ENCODE results near the gene LDB1. TPM values are rescaled to one million over a fixed set of nuclear protein-coding genes. Genes with fewer than 3 reads are reported as not detected.

Gene LDB1
- total and polyA plus RNA-seq, 10 of the 15 experiments (the other 5 are each of a cell fraction or from before 2014, with no cell fraction given): 1.7 to 71.5 (median 36.9) TPM

DNA sequence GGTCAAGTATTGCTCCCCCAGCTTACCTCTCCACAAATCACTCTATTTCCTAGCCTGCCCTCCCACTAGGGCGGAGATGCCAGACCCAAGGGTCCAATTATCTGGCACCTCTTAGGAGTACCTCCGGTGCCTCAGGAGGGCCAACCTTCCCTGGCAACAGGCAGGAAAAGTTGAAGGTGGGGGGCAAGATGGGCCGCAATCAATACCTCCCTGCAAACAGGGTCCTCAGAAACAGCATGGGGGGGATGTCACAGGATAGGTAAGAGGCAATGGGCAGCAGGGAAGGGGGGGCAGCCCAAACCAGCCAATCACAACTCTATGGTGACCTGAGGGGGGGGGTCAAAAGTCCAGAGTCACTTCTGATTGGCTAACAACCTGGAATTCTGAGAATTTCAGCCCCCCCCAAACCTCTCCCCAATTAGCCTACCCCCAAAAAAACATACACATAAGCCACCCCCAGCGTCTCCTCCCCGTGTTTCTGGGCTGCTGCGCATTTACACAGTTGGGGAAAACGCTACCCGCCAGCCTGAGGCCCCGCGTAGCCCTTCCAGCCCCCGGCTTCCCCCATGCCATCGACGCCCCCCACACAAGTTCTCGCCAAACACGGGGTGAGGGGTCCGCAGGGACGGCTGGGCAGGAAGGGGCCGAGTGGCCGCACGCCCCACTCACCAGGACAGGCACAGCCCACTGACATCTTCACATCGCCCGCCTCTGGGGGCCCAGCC lies 589 bp downstream of the LDB1 start (continued):
- TF ChIP-seq, protein P1, sequence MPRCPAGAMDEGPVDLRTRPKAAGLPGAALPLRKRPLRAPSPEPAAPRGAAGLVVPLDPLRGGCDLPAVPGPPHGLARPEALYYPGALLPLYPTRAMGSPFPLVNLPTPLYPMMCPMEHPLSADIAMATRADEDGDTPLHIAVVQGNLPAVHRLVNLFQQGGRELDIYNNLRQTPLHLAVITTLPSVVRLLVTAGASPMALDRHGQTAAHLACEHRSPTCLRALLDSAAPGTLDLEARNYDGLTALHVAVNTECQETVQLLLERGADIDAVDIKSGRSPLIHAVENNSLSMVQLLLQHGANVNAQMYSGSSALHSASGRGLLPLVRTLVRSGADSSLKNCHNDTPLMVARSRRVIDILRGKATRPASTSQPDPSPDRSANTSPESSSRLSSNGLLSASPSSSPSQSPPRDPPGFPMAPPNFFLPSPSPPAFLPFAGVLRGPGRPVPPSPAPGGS (IDR thresholded peaks at IDR 0.05; ENCODE audit: borderline replicate concordance, insufficient read depth, low read depth, low read length, poor library complexity, severe bottlenecking): no peak
- TF ChIP-seq TCF7 (IDR thresholded peaks at IDR 0.05; ENCODE audit: borderline replicate concordance) (no peak), STAT1 (conservative IDR thresholded peaks at IDR 0.05) (no peak)

DNA sequence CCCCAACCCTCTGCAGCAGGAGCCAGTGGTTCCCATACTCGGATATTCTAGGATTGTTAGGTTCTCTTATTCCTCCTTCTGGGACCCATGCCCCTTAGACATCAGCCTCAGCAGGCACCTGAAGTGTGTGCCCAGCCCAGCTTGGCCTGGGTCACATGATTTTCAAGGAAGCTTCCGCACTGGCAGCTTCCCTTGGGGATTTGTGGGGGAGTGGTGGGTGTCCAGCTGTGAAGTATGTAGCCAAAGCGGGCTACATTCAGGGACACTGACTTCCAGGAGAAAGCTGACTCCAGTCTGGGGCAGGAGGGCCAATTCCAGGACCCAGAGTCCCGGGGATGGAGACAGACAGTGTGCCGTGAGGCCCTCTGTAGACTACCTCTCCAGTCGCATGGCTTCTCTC lies 1.3 kb downstream of the LDB1 start:
- no peaks in the 10 kb centered on the region for H4K20me1 ChIP-seq (ENCODE audit: control insufficient read depth, insufficient read depth)
- WGBS (ENCODE audit: insufficient coverage, insufficient replicate concordance, low lambda C conversion rate, missing lambda C conversion rate): 1% methylated on average over 6 of the region's 6 CpGs
- peak overlapping the region; percentile 99 for H3K4me2 ChIP-seq (ENCODE audit: control insufficient read depth, insufficient read depth)
- ChIA-PET SMC1A (ENCODE audit: uncharacterized antibody, unreplicated experiment) (interaction anchor here (0.8 to 1.8 kb wide), 4 partner anchors 9 to 109 kb away, joined by 3 to 7 read pairs (median 4); partner anchors contain the start of genes NOLC1 and PPRC1), POLR2A (interaction anchor here (0.6 to 1.4 kb wide), 11 partner anchors 13 to 385 kb away, joined by 3 to 6 read pairs (median 3); partner anchors contain the start of genes OGA and SUFU), CTCF (interaction anchor here (0.6 to 2.0 kb wide), 7 partner anchors 13 to 278 kb away, joined by 3 to 16 read pairs (median 4); partner anchors contain the start of gene PPRC1), RAD21 (ENCODE audit: unreplicated experiment) (interaction anchor here (0.7 to 1.7 kb wide), 4 partner anchors 14 to 278 kb away, joined by 3 to 8 read pairs (median 7); partner anchors contain the start of gene NOLC1)
- in situ Hi-C loops (cut with MboI): no loop called here
- H3K27me3 ChIP-seq (replicated peaks in 1 of 2; ENCODE audit: control insufficient read depth in 2 of 2, insufficient read depth in 2 of 2, low read length in 1 of 2): no peaks in the 10 kb centered on the region
- H3K9me3 ChIP-seq (replicated peaks; ENCODE audit: control insufficient read depth, insufficient read depth, low read length): no peaks in the 10 kb centered on the region
- peaks cover 47% of the 10 kb centered on the region for H3K4me1 ChIP-seq (ENCODE audit: control insufficient read depth, insufficient read depth, low read length)
- DNase-seq (ENCODE audit: low read depth, low spot score) (no peak), FAIRE-seq (no peak), ATAC-seq (no peak)
- H3K36me3 ChIP-seq (ENCODE audit: control insufficient read depth in 2 of 2, insufficient read depth in 2 of 2, low read length in 1 of 2): no peaks in the 10 kb centered on the region; a peak in 1 of 4 replicates
- peak overlapping the region; percentile 88 for H3K9ac ChIP-seq (ENCODE audit: control insufficient read depth, insufficient read depth, low read length)
- peaks cover 61% of the 10 kb centered on the region for H3K79me2 ChIP-seq (ENCODE audit: control insufficient read depth, insufficient read depth, low read length)
- H3K27ac ChIP-seq (ENCODE audit: control insufficient read depth, insufficient read depth): peak overlapping the region; percentile 73
- no TSS peak for BruUV-seq (replicated peaks)
- peak overlapping the region; percentile 98 for H3K4me3 ChIP-seq
- intact Hi-C loops (cut with micrococcal nuclease; ENCODE audit: unreplicated experiment): loop anchor here (5.0 kb wide), 1 partner anchor 282 kb away; no protein-coding TSS in a partner anchor
- peak overlapping the region; percentile 26 for H2AFZ ChIP-seq (ENCODE audit: control insufficient read depth, low read depth, low read length)
- TF ChIP-seq IKZF1 (conservative IDR thresholded peaks at IDR 0.05): peak; percentile 56
- no peak for TF ChIP-seq NR2C1 (IDR thresholded peaks at IDR 0.05)
- TF ChIP-seq, protein P2, sequence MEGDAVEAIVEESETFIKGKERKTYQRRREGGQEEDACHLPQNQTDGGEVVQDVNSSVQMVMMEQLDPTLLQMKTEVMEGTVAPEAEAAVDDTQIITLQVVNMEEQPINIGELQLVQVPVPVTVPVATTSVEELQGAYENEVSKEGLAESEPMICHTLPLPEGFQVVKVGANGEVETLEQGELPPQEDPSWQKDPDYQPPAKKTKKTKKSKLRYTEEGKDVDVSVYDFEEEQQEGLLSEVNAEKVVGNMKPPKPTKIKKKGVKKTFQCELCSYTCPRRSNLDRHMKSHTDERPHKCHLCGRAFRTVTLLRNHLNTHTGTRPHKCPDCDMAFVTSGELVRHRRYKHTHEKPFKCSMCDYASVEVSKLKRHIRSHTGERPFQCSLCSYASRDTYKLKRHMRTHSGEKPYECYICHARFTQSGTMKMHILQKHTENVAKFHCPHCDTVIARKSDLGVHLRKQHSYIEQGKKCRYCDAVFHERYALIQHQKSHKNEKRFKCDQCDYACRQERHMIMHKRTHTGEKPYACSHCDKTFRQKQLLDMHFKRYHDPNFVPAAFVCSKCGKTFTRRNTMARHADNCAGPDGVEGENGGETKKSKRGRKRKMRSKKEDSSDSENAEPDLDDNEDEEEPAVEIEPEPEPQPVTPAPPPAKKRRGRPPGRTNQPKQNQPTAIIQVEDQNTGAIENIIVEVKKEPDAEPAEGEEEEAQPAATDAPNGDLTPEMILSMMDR (IDR thresholded peaks at IDR 0.05 in 2 of 3, conservative IDR thresholded peaks at IDR 0.05 in 1 of 3; ENCODE audit: control insufficient read depth in 2 of 3, extremely low read depth in 1 of 3, insufficient read depth in 1 of 3, low read depth in 3 of 3, low read length in 3 of 3): no peak
- peak; percentile 82 for TF ChIP-seq MEF2B (IDR thresholded peaks at IDR 0.05; ENCODE audit: partially characterized antibody, poor library complexity, severe bottlenecking)
- TF ChIP-seq BMI1 (IDR thresholded peaks at IDR 0.05; ENCODE audit: borderline replicate concordance): no peak
- TF ChIP-seq IRF4 (IDR thresholded peaks at IDR 0.05; ENCODE audit: low read depth, low read length): no peak
- TF ChIP-seq STAT3 (IDR thresholded peaks at IDR 0.05; ENCODE audit: low read depth, low read length): no peak
- no peak for TF ChIP-seq CBX3 (IDR thresholded peaks at IDR 0.05; ENCODE audit: borderline replicate concordance, low read depth)
- TF ChIP-seq ZNF274 (IDR thresholded peaks at IDR 0.05; ENCODE audit: insufficient read depth, insufficient read length): no peak
- no peak for TF ChIP-seq ZNF384 (IDR thresholded peaks at IDR 0.05; ENCODE audit: borderline replicate concordance, low read depth, low read length)
- TF ChIP-seq, protein P3, sequence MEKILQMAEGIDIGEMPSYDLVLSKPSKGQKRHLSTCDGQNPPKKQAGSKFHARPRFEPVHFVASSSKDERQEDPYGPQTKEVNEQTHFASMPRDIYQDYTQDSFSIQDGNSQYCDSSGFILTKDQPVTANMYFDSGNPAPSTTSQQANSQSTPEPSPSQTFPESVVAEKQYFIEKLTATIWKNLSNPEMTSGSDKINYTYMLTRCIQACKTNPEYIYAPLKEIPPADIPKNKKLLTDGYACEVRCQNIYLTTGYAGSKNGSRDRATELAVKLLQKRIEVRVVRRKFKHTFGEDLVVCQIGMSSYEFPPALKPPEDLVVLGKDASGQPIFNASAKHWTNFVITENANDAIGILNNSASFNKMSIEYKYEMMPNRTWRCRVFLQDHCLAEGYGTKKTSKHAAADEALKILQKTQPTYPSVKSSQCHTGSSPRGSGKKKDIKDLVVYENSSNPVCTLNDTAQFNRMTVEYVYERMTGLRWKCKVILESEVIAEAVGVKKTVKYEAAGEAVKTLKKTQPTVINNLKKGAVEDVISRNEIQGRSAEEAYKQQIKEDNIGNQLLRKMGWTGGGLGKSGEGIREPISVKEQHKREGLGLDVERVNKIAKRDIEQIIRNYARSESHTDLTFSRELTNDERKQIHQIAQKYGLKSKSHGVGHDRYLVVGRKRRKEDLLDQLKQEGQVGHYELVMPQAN (conservative IDR thresholded peaks at IDR 0.05): 0 out of 2 replicates have a peak, but pooled peaks have one; percentile 13

Measured in GM12878 (cell line).